Large intestine (tissue), 3 donors: ENCODE measurements around the gene RNF130. TPM values are rescaled to one million over a fixed set of nuclear protein-coding genes. Genes with fewer than 3 reads are reported as not detected.
"Not testable (repeated sequence)": the region's sequence is repeated elsewhere in the genome, so short reads cannot be mapped to it uniquely, and the experiment has no call there.

ENCODE experiments used
- DNase-seq, 2 donors: peaks; one replicate each; pipeline versions ENCODE4 v3.0.0 to v3.0.0-alpha.2; 2013
- H3K27ac ChIP-seq: one replicate; pipeline ENCODE4 v1.5.1; 2013; ENCODE audit warnings: low read length
- H3K27me3 ChIP-seq: 2 replicates; pipeline ENCODE4 v1.6.1; 2013; ENCODE audit warnings: low read length; ENCODE audit not compliant: control insufficient read depth, insufficient read depth
- H3K36me3 ChIP-seq: 2 replicates; pipeline ENCODE4 v1.6.1; 2013; ENCODE audit warnings: low read length; ENCODE audit not compliant: control insufficient read depth, insufficient read depth
- H3K4me1 ChIP-seq: one replicate; pipeline ENCODE4 v1.6.1; 2013; ENCODE audit warnings: low read length; ENCODE audit not compliant: control insufficient read depth, insufficient read depth
- H3K4me3 ChIP-seq: one replicate; pipeline ENCODE4 v1.5.1; 2013; ENCODE audit warnings: low read length
- H3K9me3 ChIP-seq: one replicate; pipeline ENCODE4 v1.6.1; 2013; ENCODE audit warnings: mild to moderate bottlenecking, low read depth, low read length, moderate library complexity; ENCODE audit not compliant: control insufficient read depth
- WGBS: methylation state at CpG from one replicate; pipeline ENCODE4 v1.1.5; 2013; ENCODE audit warnings: low lambda C conversion rate; ENCODE audit not compliant: insufficient coverage; 5-methylcytosine and 5-hydroxymethylcytosine counted together
- polyA plus RNA-seq: library from polyadenylated mRNA; unstranded; fragments of 120-200 nt; gene quantifications from one replicate; pipeline ENCODE4 v1.2.1, GENCODE V29; 2013

RNF130 gene
- polyA plus RNA-seq, 1 donor: 30.4 TPM

DNA sequence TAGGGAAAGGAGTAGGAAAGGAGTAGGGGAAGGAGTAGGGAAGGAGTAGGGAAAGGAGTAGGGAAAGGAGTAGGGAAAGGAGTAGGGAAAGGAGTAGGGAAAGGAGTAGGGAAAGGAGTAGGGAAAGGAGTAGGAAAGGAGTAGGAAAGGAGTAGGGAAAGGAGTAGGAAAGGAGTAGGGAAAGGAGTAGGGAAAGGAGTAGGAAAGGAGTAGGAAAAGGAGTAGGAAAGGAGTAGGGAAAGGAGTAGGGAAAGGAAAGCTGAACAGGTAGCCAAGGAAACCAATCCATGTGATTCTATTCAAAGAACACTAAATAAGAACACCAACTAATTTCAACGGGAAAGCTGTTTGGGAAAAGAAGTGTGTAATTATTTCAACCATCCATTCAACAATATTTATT lies 56.0 kb downstream of the RNF130 start:
- not testable (repeated sequence) for H3K27me3 ChIP-seq, H3K36me3 ChIP-seq, H3K4me1 ChIP-seq, H3K4me3 ChIP-seq, H3K9me3 ChIP-seq, DNase-seq, H3K27ac ChIP-seq
- 100% methylated on average over 1 of the region's 1 CpG for WGBS

DNA sequence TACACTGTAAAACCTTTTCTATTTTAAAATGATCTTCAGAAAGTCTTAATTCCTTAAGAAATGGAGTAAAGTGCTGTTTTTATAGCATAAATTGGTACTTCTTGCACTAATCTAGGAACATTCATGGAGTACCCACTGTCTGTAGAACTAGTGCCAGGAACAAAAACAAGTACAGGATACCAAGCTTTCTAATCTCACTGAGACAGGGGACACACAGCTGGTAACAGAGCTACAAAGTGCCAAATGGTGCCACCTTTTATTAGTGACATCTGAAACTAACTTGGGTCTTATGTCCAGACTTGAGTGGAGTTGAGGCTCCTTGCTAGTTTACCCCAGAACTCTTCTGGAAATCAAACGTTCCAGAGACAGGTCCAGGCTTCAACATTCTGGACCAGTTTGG lies 57.9 kb downstream of the RNF130 start:
- Histone ChIP-seq H3K4me1 (no peaks in the 10 kb centered on the region), H3K9me3 (no peaks in the 10 kb centered on the region), H3K36me3 (no peaks in the 10 kb centered on the region), H3K27ac (no peak overlapping the region), H3K27me3 (no peaks in the 10 kb centered on the region), H3K4me3 (no peak overlapping the region)
- no peak for DNase-seq
- WGBS: no CpG with 5 or more reads among the region's 1 CpG

DNA sequence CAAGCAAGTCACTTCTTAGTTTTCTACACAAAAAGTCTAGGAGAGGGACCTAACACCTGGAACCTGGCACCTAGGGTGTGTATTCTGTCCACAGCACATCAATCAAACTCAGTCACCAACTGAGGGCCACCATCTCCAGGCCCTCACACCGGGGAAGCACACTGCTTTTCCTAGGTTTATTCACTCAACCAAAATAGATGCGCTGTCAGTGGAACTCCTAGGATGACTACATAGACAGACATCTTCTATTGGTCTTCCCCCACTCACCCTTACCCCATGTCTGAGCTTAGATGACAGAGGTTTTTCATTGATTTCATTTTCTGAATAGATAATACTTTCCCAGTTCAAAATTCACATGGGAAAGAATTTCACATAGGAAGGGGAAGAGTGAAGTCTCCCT lies 59.2 kb downstream of the RNF130 start:
- no CpG with 5 or more reads among the region's 2 CpGs for WGBS
- Histone ChIP-seq H3K4me1 (no peaks in the 10 kb centered on the region), H3K36me3 (no peaks in the 10 kb centered on the region), H3K9me3 (no peaks in the 10 kb centered on the region), H3K27ac (no peak overlapping the region), H3K27me3 (no peaks in the 10 kb centered on the region), H3K4me3 (no peak overlapping the region)
- no peak for DNase-seq

DNA sequence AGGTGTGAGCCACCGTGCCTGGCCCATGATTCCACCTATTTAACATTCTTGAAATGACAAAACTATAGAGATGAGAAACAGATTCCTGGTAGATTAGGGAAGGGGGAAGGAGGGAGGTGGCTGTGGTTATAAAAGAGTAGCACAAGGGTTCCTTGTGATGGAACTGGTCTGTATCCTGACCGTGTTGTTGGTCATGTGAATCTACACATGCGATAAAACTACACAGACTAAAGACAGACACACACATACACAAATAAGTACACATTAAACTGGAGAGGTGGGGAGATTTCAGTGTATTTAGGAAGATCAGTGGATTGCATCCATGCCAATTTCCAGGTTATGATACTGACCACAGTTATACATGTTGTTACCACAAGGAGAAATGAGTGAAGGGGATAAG lies 60.9 kb downstream of the RNF130 start:
- WGBS: no CpG with 5 or more reads among the region's 3 CpGs
- H3K4me3 ChIP-seq: no peak overlapping the region

DNA sequence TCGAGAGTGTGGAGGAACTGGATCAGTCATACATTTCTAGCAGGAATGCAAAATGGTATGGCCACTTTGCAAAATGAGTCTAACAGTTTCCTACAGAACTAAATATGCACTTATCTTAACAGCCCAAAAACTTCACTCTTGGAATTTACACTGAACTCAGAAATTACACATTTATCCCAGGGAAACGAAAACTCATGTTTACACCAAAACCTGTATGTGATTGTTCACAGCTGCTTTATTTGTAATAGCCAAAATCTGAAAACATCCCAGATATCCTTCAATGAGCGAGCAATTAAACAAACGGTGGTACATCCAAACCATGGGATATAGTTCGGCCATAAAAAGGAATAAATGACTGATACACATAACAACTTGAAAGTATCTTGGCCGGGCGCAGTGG lies 62.0 kb downstream of the RNF130 start:
- WGBS: no CpG with 5 or more reads among the region's 7 CpGs
- Histone ChIP-seq H3K27me3 (no peaks in the 10 kb centered on the region), H3K4me1 (no peaks in the 10 kb centered on the region), H3K4me3 (no peak overlapping the region), H3K27ac (no peak overlapping the region), H3K9me3 (no peaks in the 10 kb centered on the region), H3K36me3 (no peaks in the 10 kb centered on the region)
- no peak for DNase-seq

More for the DNA sequence above, 60.9 kb downstream of the RNF130 start:
- Histone ChIP-seq H3K27ac (no peak overlapping the region), H3K27me3 (no peaks in the 10 kb centered on the region), H3K36me3 (no peaks in the 10 kb centered on the region), H3K4me1 (no peaks in the 10 kb centered on the region), H3K9me3 (no peaks in the 10 kb centered on the region)
- DNase-seq: no peak

DNA sequence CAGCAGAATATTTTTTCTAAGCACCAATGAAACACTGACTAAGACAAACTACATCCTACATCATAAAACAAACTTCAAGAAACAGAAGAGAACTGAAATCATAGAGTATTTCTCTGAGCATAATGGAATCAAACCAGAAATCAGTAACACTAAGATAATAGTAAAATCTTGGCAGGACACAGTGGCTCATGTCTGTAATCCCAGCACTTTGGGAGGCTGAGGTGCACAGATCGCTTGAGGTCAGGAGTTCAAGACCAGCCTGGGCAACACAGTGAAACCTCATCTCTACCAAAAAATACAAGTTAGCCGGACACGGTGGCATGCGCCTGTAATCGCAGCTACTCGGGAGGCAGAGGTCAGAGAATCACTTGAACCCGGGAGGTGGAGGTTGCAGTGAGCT lies 63.1 kb downstream of the RNF130 start:
- Histone ChIP-seq H3K36me3 (no peaks in the 10 kb centered on the region), H3K27me3 (no peaks in the 10 kb centered on the region), H3K9me3 (no peaks in the 10 kb centered on the region), H3K4me3 (no peak overlapping the region), H3K27ac (no peak overlapping the region), H3K4me1 (no peaks in the 10 kb centered on the region)
- 95% methylated on average over 4 of the region's 7 CpGs for WGBS
- DNase-seq: no peak

DNA sequence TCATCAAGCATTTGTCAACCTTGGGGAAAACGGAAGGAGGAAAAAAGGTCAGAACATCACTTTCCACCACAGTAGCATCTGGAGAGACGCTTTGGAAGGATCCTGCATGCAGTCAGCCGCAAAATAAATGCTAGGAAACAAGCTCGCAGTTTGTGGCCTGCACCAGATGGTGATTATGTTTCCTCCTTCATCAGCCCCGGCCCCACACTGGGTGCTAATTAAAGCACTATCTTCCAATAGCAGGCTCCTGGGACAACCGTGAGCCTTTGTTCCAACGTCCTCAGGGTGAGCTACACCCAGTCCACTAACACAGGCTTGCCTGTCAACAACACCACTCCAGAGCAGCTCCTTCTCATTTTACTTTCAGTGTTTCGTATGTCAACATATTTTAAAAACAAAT lies 64.0 kb downstream of the RNF130 start:
- Histone ChIP-seq H3K4me3 (no peak overlapping the region), H3K27ac (no peak overlapping the region), H3K9me3 (no peaks in the 10 kb centered on the region), H3K36me3 (no peaks in the 10 kb centered on the region), H3K27me3 (no peaks in the 10 kb centered on the region), H3K4me1 (no peaks in the 10 kb centered on the region)
- 78% methylated on average over 2 of the region's 8 CpGs for WGBS
- DNase-seq: peak in 1 of 2 donors; percentile 7

DNA sequence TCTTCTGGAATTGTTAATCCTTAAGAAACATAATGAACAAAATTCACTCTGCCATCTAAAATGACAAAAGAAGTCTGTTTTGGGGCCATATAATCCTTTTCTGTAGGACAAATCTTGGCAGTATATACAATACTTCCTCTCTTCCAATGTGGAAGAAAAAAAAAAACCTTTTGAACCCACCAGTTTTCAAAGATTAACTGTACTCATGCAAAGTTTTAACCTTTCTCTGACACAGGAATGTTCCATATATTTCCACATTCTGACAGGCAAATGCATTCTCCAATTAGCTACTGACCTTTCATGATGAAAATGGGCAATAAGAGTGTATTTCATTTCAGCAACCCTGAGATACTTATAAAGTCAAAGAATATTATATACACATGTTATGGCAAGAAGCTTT lies 65.4 kb downstream of the RNF130 start:
- no peak overlapping the region for H3K4me3 ChIP-seq

DNA sequence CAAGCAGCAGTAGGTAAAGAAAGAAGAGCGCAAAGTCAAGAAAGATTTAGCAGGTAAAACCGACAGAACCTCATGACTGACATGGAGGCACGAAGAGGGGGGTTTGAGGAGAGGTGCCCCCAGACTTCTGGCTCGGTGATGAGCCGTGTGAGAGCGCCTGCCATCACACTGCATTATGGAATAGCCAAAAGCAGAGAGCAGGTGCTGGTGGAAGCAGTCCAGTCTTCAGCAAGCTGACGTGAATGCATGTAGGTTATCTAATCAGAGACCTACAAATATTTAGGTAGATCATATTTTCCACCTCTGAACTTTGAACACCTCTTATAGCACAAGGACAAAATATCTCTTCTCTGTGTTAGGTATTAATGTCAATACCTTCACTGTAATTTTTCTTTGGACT lies 68.4 kb downstream of the RNF130 start:
- no peaks in the 10 kb centered on the region for H3K27me3 ChIP-seq
- no peak overlapping the region for H3K27ac ChIP-seq
- H3K36me3 ChIP-seq: peaks cover 10% of the 10 kb centered on the region
- H3K4me3 ChIP-seq: no peak overlapping the region
- no peaks in the 10 kb centered on the region for H3K9me3 ChIP-seq
- WGBS: no CpG with 5 or more reads among the region's 7 CpGs
- no peaks in the 10 kb centered on the region for H3K4me1 ChIP-seq
- DNase-seq: peak in 1 of 2 donors; percentile 10

More for the DNA sequence above, 65.4 kb downstream of the RNF130 start:
- H3K36me3 ChIP-seq: peaks cover 9% of the 10 kb centered on the region
- no peaks in the 10 kb centered on the region for H3K4me1 ChIP-seq
- H3K27me3 ChIP-seq: no peaks in the 10 kb centered on the region
- H3K9me3 ChIP-seq: no peaks in the 10 kb centered on the region
- DNase-seq: no peak
- H3K27ac ChIP-seq: no peak overlapping the region

DNA sequence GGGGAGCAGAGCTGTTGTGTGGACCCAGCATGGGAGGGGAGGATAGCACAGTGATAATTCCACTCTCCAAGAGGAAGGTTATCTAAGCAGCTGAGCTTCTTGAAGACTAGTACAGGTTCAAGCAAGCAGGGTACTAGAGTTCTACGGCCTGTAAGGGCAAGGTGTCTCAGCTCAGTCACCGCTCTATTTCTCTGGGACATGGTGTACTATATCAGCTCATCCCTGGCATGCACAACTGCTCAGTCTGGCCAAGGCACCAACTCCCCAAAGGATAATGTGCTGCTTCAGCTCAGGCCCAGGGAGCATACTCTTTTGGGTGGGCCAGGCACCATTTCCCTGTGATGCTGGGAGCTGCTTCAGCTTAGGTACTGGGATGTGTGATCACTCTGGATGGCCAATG lies 69.8 kb downstream of the RNF130 start:
- no peak for DNase-seq
- no peaks in the 10 kb centered on the region for H3K4me1 ChIP-seq
- H3K27me3 ChIP-seq: no peaks in the 10 kb centered on the region
- no peak overlapping the region for H3K4me3 ChIP-seq
- H3K9me3 ChIP-seq: no peaks in the 10 kb centered on the region
- H3K27ac ChIP-seq: no peak overlapping the region
- H3K36me3 ChIP-seq: peaks cover 10% of the 10 kb centered on the region
- no CpG with 5 or more reads among the region's 2 CpGs for WGBS

DNA sequence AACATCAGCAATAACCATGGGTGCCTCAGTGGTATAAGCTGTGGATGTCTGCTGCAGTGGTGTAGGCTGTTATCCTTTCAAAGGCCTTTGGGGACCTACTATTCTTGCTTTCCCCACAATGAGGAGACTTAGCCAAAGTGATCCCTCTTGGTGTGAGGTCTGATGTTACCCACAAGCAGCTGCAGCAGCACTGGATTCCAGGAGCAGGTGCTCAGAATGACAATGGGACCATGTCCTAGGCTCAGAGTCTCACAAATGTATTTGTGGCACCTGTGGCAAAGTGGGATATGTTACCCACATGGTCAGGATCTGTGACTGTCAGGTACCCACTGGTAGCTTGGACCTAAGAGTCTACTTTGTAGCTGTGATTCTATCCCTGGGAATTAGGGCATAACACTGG lies 70.4 kb downstream of the RNF130 start:
- Histone ChIP-seq H3K4me3 (no peak overlapping the region), H3K27ac (no peak overlapping the region), H3K27me3 (no peaks in the 10 kb centered on the region), H3K9me3 (peaks cover 3% of the 10 kb centered on the region), H3K4me1 (no peaks in the 10 kb centered on the region), H3K36me3 (peaks cover 10% of the 10 kb centered on the region)
- no peak for DNase-seq
